SH-SY5Y (cell line): Measurements from ENCODE around the gene ANKRD30A.

Experiments used
- GATA2 ChIP-seq: IDR thresholded peaks from 2 replicates; pipeline ENCODE4 v1.6.1; 2011; ENCODE audit warnings: mild to moderate bottlenecking, low read depth, low read length
- GATA3 ChIP-seq: IDR thresholded peaks from 2 replicates; pipeline ENCODE4 v1.6.1; 2011; ENCODE audit warnings: low read depth, mild to moderate bottlenecking, low read length, moderate library complexity

DNA sequence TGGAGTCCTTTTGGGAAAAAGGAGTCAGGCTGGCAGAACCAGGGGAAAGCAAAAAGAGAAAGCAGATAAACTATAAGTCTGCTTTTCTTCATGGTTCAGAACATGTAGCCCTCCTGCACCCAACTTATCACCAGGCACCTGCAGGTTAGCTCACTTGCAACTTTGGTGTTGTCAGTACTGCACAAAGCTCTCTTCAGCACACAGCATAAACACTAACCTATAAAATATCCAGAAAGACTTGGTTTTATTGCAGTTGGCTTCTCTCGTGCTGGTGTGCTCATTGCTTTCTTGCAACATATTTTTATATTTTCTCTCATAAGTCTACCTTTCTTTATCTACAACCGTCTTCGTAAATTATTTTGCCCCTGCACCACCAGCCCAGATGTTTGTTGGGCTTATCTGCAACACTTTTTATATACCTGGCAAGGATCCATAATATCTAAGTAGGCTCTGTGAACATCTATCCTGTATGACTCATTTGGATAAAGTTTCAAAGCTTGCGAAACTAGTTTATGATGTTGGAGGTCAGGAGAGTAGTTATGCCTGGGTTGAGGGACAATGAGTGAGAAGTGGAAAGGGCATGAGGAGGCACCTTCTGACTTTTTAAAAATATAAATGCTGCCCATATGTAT, 164.6 kb downstream of the ANKRD30A start:
- no peak for TF ChIP-seq GATA2
- no peak for TF ChIP-seq GATA3
